Loucy (cell line): ENCODE data around the gene BMP6.

Experiments
- EZH2phosphoT487 ChIP-seq: fragments of 200-600 bp; IDR thresholded peaks from 2 replicates; pipeline ENCODE4 v1.6.1; 2018; ENCODE audit warnings: antibody characterized with exemption, mild to moderate bottlenecking, moderate library complexity, borderline replicate concordance
- TF ChIP-seq, protein P1 (sequence below): fragments of 200-600 bp; sonication (generic); conservative IDR thresholded peaks from 2 replicates; pipeline ENCODE4 v1.5.1; 2014; ENCODE audit warnings: mild to moderate bottlenecking, antibody characterized with exemption, low read length

DNA sequence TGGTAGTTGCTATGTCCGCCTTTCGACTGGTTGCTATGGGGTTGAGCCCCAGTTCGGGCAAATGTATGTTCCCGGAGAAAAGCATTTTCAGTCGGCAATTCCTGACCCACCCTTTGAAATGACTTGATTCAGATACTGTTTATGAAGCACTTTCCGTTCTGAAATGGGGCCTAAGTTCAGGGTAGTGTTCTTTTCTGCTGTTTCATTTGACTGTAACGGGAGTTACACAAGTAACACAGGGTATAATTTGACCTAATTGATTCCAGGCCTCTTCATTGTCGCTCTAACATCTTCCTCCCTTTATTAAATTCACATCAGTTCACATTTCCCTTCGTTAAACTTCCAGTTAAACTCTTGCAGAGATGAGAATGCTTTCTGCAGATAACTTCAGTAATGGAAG lies 85.5 kb downstream of the BMP6 start:
- TF ChIP-seq, protein P1, sequence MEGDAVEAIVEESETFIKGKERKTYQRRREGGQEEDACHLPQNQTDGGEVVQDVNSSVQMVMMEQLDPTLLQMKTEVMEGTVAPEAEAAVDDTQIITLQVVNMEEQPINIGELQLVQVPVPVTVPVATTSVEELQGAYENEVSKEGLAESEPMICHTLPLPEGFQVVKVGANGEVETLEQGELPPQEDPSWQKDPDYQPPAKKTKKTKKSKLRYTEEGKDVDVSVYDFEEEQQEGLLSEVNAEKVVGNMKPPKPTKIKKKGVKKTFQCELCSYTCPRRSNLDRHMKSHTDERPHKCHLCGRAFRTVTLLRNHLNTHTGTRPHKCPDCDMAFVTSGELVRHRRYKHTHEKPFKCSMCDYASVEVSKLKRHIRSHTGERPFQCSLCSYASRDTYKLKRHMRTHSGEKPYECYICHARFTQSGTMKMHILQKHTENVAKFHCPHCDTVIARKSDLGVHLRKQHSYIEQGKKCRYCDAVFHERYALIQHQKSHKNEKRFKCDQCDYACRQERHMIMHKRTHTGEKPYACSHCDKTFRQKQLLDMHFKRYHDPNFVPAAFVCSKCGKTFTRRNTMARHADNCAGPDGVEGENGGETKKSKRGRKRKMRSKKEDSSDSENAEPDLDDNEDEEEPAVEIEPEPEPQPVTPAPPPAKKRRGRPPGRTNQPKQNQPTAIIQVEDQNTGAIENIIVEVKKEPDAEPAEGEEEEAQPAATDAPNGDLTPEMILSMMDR, result no peak
- TF ChIP-seq EZH2phosphoT487, result no peak
